VCaP (cell line): ENCODE results near the gene ERGIC2.
A peak's percentile ranks its signal among the peaks of the same experiment; 100 is the strongest.
"Not testable (repeated sequence)": the region's sequence is repeated elsewhere in the genome, so short reads cannot be mapped to it uniquely, and the experiment has no call there.

Source experiments
- H3K27ac ChIP-seq: fragments of 450-650 bp; 2 replicates; pipeline ENCODE4 v1.5.1; 2017
- CTCF ChIP-seq: fragments of 450-650 bp; conservative IDR thresholded peaks from 2 replicates; pipeline ENCODE4 v1.5.1; 2017; ENCODE audit warnings: mild to moderate bottlenecking, moderate library complexity

ERGIC2 gene

GRCh38 chr12:29395356-29395755 is 14.4 kb upstream of the ERGIC2 start:
- no peak for TF ChIP-seq CTCF
- H3K27ac ChIP-seq = no peak overlapping the region

GRCh38 chr12:29390419-29390818 is 9.4 kb upstream of the ERGIC2 start:
- H3K27ac ChIP-seq = not testable (repeated sequence)

GRCh38 chr12:29389295-29389919 is 8.4 kb upstream of the ERGIC2 start:
- no peak for TF ChIP-seq CTCF

GRCh38 chr12:29386084-29386680 is 5.2 kb upstream of the ERGIC2 start:
- not testable (repeated sequence) for H3K27ac ChIP-seq

More at GRCh38 chr12:29389295-29389919, 8.4 kb upstream of the ERGIC2 start:
- H3K27ac ChIP-seq = no peak overlapping the region

- H3K27ac ChIP-seq = not testable (repeated sequence)
These were observed 4.2 kb upstream of the ERGIC2 start for GRCh38 chr12:29385194-29385593.

- TF ChIP-seq CTCF = no peak
- peak overlapping the region; percentile 98 for H3K27ac ChIP-seq
These were observed 1.3 kb upstream of the ERGIC2 start for GRCh38 chr12:29382251-29382650.

GRCh38 chr12:29376118-29376517 is 4.9 kb downstream of the ERGIC2 start:
- H3K27ac ChIP-seq = no peak overlapping the region
- TF ChIP-seq CTCF = no peak

- H3K27ac ChIP-seq = no peak overlapping the region
- TF ChIP-seq CTCF = no peak
These were observed 6.1 kb downstream of the ERGIC2 start for GRCh38 chr12:29374913-29375312.

GRCh38 chr12:29374012-29374411 is 7.0 kb downstream of the ERGIC2 start:
- TF ChIP-seq CTCF = no peak
- H3K27ac ChIP-seq = no peak overlapping the region
